ENCODE results near the gene FBLN2.

FBLN2 gene

DNA sequence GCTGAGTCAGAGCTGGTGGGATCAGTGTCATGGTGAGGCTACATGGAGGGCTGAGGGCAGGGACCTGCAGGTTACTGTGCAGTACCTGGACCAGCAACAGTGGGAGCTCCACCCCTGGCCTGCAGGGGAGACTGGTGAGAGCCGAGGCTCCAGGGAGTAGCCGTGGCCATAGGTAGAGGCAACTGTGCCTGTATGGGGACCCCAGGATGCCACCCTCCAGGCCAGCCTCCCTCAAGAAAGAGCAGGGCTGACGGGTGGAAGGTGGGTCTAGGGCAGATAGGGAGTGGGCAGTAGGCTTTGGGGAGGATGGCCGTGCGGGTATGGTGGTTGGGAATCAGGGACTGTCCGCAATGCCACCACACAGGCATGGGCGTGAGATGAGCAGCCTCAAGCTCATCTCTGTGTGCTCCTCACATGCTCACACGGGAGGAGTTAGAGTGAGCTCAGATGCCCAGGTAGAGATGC, 35.5 kb downstream of the FBLN2 start:
- DNase-seq, result no peak

DNA sequence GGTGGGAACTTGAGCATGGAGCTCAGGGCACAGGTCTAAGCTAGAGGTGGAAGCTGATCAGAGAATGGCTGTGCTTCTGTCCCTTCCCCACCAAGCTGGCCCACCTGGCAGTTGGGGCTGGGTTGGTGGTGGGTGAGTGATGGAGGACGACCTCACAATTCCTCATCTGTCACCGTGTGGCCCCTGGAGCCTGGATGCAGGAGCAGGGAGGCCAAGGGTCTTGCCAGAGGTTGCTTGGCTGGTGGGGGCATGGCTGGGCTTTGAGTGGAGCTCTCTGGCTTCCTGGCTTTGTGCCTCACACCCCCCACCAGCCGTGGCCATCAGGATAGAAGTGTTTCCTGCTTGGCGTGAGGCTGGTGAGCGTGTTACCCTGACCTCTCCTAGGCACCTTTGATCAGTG, 36.0 kb downstream of the FBLN2 start:
- DNase-seq, result no peak

DNA sequence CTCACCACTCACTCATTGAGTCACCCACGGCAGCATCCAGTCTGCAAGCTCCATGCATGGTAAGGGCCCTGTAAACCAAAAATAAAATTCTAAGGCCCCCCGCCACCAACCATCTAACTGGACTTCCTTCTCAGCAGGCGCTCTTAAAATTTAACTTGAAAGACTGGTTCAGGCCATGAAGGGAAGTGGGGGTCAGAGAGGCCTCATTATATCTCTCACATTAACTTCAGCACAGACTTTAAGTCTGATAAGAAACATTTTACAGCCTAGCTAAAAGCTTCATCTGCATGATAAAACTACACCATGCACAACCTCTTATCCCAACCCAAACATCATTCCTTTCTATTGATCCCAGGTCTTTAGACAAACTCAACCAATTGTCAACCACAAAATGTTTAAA, 38.5 kb downstream of the FBLN2 start:
- no peak for DNase-seq

DNA sequence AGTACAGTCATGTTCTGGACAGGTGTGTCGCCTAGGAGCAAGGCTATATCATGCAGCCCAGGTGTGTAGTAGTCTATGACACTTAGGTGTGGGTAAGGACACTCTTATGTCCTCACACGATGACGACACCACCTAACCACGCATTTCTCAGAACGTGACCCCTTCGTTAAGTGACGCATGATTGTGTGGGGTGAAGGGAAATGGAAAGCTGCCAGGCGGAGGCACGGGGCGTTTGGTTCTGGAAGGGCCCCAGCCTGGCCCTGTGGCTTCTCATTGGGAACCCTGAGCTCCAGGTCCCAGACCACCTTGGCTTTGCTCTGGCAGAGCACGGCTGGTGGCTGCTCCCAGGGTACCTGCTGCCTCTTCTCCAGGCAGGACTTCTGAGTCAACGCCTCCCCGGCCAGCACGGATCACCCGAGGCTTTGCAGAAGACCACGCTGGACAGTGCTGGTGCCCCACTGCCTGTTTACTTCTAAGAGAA, 39.3 kb downstream of the FBLN2 start:
- DNase-seq, result no peak

DNA sequence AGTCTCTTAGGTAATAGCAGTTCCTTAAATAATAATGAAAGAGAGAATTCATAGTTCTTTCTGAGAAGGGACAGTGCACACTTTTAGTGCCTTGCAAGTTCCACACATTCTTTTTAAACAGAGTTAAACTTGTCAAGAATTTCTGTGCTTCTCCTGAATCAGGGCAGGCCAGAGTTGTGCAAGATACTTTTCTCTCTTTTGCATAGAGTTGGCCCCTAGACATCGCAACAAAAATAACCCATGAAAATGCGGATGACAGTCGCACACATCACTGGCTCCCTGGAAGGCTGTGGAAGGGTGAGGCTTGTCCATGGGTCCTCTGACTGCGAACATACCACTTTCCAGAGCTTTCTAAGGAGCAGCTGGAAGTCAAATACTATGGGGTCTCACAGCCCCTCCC, 40.1 kb downstream of the FBLN2 start:
- DNase-seq, result no peak

DNA sequence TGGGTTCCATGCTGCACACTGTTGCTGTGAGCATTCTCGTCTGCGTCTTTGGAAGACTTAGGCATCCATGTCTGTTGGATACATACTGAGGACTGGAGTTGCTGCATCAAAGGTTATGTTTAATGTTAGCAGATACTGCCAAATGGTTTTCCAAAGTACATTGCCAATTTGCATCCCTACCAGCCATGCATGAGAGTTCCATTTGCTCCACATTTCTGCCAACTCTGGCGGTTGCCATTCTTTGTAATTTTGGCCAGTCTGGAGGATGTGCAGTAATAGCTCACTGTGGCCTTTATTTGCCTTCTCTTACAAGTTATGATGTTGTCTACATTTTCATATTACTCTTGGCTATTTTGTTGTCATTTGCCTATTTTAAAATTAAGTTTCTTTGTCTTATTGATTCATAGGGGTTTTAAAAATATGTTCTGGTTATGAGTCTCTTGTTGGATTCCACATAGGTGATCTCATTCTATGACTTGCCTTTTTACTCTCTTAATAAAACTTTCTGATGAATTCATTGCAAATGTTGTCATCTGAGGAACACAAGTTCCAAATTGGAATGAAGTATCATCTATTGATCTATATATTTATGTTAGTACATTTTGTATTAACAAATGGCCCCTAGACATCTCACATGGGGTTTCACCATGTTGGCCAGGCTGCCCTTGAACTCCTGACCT, 42.1 kb downstream of the FBLN2 start:
- DNase-seq, result no peak

DNA sequence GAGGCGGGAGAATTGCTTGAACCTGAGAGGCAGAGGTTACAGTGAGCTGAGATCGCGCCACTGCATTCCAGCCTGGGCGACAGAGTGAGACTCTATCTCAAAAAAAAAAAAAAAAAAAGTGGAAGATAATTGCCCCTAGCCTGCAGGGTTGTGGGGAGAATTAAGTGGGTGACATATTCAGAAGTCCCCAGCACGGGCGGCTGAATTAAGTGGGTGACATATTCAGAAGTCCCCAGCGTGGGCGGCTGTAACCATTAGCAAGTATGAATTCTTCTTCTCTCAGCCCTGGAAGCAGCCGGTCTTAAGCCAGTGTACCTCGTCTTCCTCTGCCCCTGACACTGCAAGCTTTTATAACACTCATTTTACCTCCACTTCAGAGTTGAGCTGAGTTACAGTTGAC, 44.7 kb downstream of the FBLN2 start:
- no peak for DNase-seq

DNA sequence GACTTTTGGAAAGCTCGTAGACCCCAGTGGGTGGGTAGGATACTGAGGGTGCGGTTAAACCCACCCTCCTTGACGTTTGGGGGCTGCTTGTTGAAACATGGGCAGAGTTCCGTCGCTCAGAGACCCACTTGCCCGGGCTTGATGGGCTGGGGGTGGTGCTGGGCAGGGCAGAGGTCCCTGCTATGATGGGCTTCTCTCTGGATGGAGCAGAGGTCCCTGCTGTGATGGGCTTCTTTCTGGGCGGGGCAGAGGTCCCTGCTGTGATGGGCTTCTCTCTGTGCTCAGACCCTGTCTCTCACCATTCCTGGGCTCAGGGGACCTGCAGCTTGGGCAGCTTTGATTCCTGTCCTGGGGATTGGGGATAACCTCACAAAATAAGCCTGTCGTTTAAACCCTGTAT, 45.2 kb downstream of the FBLN2 start:
- DNase-seq, result no peak

DNA sequence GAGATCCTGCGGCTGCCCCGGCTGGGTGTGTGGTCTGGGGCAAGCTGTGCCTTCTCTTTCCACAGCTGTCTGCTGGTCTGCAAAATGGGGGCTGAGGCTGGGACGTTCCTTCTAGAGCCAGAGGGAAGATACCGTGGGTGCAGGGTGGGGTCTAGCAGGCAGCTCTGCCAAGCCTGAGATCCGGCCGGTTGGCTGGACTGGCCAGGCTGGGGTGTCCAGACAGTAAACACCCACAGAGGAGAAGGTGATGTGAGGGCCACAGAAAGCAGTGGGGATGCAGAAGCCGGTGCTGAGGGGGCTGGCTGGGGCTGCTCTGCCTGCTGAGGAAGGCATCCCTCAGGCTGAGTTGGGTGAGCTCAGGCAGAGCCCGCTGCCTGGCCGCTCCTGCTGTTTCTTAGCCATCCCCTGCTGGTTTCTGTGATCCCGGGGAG, 46.1 kb downstream of the FBLN2 start:
- no peak for DNase-seq

DNA sequence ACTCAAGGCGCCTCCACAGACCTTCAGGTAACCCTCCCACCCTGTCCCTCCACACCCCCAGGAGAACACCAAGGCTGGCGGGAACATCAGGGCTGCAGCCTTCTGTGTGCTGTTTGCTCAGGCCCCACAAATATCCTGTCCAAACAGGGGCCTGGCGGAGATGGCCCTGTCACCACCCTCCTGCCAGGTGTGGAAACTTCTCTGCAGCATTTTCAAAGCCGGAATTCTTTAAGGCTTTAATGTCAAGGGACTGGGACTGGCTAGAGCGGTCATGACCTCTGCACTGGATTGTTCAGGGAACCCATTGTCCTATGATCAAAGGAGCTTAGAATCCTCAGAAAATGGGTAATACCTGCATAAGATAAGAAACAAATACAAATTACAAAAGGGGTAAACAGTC, 46.6 kb downstream of the FBLN2 start:
- DNase-seq, result no peak

DNA sequence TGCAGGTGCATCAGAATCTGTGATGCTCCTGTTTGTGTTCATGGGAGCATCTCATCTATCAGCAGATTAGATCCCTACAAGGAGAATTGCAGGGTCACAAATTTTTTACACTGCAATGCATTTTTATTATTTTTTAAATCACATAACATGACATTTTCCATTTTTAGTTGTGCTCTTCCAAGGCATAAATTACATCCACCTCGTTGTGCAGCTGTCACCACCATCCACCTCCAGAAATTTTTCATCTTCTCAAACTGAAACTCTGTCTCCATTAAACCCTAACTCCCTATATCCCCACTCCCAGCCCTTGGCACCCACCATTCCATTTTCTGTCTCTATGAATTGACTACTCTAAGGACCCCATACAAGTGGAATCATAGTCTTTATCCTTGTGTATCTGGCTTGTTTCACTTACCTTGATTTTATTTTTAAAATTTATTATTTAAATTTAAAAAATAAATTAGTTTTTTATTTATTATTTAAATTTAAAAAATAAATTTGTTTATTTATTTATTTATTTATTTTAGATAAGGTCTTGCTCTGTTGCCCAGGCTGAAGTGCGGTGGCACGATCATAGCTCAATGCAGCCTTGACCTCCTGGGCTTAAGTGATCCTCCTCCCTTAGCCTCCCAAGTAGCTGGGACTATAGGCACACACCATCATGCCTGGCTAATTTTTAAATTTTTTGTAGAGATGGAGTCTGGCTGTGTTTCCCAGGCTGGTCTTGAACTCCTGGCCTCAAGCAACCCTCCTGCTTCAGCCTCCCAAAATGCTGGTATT, 47.7 kb downstream of the FBLN2 start:
- DNase-seq, result no peak

DNA sequence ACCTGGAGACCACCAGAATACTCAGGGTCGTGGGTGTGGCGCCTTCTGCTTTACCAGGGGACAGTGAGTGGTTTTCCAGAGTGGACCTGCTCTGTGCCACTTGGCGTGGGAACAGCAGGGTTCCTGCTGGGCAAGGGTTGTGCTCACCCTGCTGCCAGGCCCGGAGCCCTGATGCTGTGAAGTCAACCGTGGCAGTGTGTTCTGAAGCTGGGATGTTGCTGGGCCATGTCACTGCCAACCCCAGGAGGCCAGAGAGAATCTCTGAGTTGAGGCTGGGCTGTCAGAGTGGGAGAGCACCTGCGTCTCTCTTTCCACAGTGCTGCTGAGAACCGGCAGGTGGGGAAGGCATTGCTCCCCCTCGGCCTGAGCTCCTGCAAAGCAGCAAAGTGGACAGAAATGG, 48.7 kb downstream of the FBLN2 start:
- no peak for DNase-seq

DNA sequence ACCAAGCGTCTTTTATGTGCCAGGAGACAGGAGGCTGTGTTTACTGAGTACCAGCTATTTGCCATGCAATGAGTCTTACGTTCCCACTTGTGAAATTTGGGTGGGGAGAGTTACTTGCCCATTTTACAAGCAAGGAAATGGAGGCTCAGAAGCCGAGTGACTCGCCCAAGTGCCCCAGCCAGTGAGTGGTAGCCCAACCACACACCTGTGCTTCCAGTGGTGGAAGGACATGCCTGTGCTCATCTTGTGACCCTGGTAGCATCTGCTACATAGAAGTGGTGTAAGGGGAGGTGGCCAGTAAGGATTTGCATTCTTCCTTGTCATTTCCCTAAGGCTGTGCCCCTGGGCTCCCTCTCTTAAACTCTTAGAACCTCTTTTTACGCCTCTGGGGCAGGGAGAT, 49.3 kb downstream of the FBLN2 start:
- no peak for DNase-seq

DNA sequence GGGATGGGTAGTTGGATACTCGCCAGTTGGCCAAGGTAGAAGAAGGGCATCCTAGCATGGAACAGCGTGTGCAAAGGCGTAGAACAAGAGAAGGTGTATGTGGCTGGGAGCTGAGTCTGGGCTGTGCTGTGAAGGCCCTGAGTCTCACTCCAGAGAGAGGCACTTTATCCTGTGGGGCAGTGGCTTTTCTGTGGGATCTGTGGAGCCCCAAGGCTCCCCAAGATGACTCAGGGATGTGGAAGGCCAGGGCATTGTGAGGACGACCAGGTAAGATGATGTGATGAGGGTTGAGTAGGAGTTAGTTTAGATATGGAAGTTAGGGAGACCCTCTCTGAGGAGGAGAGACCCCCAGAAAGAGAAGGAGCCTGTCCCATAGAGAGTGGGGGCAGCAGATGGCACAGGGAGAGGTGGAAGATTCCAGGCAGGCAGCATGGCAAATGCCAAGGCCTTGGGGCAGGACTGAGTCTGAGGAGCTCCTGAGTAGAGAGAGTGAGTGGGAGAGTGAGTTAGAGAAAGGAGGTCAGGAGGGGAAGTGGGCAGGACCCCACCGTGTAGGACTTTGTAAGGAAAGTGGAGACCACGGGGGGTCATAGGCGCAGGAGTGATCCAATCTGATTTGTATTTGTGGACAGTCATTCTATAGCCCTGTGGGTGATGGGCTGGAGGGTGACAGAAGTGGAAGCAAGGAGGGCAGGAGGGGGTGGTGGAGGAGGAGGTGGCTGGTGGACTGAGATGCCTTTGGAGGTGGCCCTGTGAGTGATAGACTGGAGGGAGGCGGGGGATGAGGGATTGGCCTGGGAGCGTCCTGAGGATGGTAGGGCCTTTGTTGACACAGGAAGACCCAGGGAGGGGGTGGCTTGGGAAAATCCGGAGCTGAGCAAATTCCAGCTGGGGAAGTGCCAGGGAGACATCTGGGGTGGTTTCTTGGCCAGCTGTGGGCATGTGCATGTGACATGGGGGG, 50.3 kb downstream of the FBLN2 start:
- no peak for DNase-seq

DNA sequence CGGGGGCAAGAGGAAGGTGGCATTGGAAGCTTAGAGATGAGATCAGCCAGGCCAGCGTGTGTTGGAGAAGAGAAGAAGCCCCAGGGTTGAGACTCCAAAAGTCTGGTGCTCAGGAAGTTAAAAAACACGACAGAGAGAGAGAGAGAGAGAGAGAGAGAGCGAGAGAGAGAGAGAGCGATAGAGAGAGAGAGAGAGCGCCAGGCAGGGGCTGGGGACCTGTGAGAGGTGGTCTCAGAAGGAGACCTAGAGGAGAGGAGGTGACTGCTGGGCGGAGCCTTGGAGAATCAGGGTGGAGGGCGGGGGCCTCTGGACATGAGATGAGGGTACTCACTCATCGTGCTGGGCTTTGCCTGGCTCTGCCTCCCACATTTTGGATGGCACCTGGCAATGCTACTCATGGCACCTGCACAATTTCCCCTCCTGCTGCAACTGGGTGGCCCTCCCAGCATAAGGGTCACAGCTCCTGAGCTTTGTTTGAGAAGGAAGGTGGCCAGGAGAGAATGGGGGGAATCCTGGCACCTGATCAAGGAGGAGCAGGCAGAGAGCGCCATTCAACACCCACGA, 51.0 kb downstream of the FBLN2 start:
- DNase-seq, result no peak

DNA sequence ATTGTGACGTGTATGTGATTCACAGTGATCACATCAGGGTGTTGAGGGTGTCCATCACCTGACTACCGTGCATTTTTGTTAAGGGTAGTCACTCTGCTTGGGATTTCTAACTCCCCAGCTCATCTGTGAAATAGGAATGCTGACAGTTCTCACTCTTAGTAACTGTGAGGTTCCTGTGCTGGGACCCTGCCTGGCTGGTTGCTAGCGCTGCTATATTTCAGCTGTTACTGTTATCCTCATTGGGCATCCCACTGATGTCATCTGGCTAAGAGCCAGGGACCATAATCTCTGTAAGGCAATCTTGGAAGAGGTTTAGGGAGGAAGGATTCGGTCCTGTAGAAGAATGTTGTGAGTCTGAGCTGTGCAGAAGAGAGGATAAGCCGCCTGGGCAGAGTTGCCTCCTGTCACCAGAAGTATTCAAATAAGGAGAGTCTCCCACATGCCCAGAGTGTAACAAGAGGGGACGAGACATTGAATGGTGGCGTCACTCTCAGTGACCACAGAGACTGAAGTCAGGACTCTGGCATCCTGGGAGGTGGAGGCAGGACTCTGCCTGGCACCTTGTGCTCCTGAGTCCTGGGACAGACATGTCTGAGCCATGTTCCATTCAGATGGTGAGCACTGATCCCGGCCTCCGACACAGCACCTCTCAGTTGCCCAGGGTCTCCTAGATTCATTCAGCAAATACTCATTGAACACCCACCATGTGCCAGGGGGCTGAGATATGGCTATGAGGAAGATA, 52.2 kb downstream of the FBLN2 start:
- no peak for DNase-seq

DNA sequence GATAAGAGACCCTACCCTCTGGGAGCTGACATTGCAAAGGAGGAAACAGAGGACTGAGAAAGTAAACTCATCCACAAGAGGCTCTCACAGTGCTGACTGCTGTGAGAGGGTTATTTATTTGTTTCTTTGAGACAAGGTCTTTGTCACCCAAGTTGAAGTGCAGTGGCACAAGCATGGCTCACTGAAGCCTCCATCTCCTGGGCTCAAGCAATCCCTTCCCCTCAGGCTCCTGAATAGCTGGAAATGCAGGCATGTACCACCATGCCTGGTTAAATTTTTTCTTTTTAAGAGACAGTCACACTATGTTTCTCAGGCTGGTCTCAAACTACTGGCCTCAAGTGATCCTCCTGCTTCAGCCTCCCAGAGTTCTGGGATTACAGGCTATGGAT, 52.8 kb downstream of the FBLN2 start:
- DNase-seq, result no peak

DNA sequence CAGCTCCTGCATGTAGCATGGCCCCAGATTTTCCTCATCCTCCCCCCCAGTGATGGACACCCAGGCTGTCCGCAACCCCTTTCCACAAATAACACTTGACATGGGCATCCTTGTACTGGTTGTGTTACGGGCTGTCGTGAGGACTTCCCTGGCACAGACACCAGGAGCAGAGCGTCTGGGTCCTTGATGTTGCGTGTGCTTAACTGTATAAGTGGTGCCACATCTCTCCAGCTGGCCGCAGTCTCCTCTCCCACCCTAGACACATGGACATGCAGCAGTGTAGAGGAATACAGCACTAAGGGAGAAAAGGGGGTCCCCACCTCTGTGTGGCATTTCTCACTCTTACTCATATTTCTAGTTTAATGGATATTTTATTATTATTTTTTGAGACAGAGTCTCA, 56.6 kb downstream of the FBLN2 start:
- DNase-seq, result no peak

DNA sequence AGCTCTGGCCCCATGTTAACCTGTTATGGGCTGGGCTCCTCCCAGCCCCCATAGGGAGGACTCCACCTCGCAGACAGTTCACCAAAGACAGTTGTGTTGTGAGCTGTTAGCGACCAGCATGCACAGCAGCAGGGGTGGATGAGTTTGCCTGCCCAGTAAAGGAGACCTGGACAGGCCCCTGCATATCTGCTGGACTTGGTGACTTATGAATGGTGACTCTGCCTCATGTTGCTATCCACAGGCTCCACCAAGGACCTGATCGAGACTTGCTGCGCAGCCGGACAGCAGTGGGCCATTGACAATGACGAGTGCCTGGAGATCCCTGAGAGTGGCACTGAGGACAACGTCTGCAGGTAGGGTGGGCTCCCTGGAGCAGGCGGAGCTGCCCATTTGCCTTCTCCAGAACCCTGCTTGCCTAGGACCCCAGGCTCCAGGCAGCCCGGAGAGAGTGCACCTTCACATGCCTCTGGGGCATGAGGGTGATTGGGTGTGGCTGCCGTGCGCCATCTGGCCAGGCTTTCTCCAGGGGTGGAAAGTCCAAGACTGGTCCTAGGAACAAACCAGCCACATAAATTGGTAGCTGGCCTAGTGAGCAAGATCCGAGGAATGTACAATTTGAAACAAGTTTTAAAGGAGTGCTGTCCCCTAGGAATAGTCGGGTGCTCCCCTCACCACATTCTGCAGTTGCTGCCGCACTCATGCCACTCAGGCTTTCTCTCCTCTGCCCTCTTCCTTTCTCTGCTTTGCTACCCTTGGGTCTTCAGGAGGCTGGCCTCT, 59.1 kb downstream of the FBLN2 start:
- no peak for DNase-seq

DNA sequence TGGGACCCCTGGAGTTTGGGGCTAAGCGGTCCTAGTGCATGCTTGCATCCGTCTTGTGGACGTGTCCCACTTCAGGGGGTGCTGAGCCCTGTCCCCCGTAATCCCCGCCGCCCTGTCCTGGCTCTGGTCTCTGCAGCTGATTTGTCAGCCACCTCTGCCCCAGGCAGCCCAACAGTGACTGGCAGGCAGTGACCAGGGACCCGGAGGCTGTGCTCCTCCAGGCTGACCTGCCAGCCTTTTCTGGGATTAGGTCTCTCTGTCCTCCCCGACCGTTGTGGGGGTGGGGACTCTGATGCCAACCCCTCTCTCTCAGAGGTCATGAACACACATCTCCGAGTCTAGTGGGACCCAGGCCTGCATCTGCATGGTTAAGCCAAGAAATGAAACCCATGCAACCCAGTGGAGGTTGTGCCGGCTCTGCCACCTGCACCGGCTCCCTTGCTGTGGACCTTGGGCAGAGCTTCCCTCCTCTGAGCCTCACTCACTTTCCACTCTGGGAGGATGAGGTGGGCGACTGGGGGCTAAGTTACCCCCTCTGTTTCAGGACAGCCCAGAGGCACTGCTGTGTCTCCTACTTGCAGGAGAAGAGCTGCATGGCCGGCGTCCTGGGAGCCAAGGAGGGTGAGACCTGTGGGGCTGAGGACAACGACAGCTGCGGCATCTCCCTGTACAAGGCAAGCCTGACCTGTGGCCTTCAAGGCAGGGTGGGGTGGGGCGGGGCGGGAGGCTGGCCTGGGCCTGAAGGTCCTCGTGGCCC, 60.2 kb downstream of the FBLN2 start:
- no peak for DNase-seq
